HG02973 (cell line): ENCODE data around the gene CPHXL2.

Experiments
- ATAC-seq: cut with Tn5 transposase; IDR thresholded peaks from one replicate; pipeline ENCODE4 v1.9.1; 2021; ENCODE audit warnings: moderate library complexity; ENCODE audit not compliant: unreplicated experiment

CPHXL2 gene

GRCh38 chr16:75644240-75645012 lies 32.4 kb downstream of the CPHXL2 start:
- no peak for ATAC-seq

- ATAC-seq: no peak
Observed at GRCh38 chr16:75640598-75640997, 36.2 kb downstream of the CPHXL2 start.

- ATAC-seq: no peak
Observed at GRCh38 chr16:75635036-75635435, 41.8 kb downstream of the CPHXL2 start.

GRCh38 chr16:75632857-75633256 lies 44.0 kb downstream of the CPHXL2 start:
- ATAC-seq: no peak

GRCh38 chr16:75630052-75630451 lies 46.8 kb downstream of the CPHXL2 start:
- ATAC-seq: no peak

- no peak for ATAC-seq
Observed at GRCh38 chr16:75629132-75629531, 47.7 kb downstream of the CPHXL2 start.

- ATAC-seq: no peak
Observed at GRCh38 chr16:75628351-75628750, 48.5 kb downstream of the CPHXL2 start.

- ATAC-seq: no peak
Observed at GRCh38 chr16:75627851-75628250, 49.0 kb downstream of the CPHXL2 start.

- ATAC-seq: no peak
Observed at GRCh38 chr16:75626806-75627205, 50.0 kb downstream of the CPHXL2 start.

- no peak for ATAC-seq
Observed at GRCh38 chr16:75624921-75625334, 51.9 kb downstream of the CPHXL2 start.

- peak; percentile 96 for ATAC-seq
Observed at GRCh38 chr16:75622761-75623605, 53.8 kb downstream of the CPHXL2 start, which contains the start of gene ADAT1. Gene ADAT1 (minus strand): TSS chr16:75623281. CDS start chr16:75620799, 2,482 bp downstream.

- ATAC-seq: no peak
Observed at GRCh38 chr16:75621170-75621477, 55.7 kb downstream of the CPHXL2 start.

GRCh38 chr16:75620326-75621169 lies 56.3 kb downstream of the CPHXL2 start:
- no peak for ATAC-seq

- no peak for ATAC-seq
Observed at GRCh38 chr16:75618780-75619179, 58.0 kb downstream of the CPHXL2 start.

GRCh38 chr16:75617121-75617520 lies 59.7 kb downstream of the CPHXL2 start:
- ATAC-seq: no peak

GRCh38 chr16:75616521-75617010 lies 60.2 kb downstream of the CPHXL2 start:
- ATAC-seq: no peak

- ATAC-seq: no peak
Observed at GRCh38 chr16:75615619-75616018, 61.2 kb downstream of the CPHXL2 start.

GRCh38 chr16:75614066-75614897 lies 62.5 kb downstream of the CPHXL2 start:
- no peak for ATAC-seq
